Measurements from ENCODE around the gene SMC2.

GRCh38 chr9:104069288-104069687 lies 24.8 kb upstream of the SMC2 start:
- TF ChIP-seq CTCF (conservative IDR thresholded peaks at IDR 0.05 in 1 of 2, IDR thresholded peaks at IDR 0.05 in 1 of 2; ENCODE audit: extremely low read depth in 1 of 2, insufficient read depth in 1 of 2, low read depth in 1 of 2, low read length in 2 of 2) (no peak), EZH2 (IDR thresholded peaks at IDR 0.05; ENCODE audit: borderline replicate concordance, low read length) (no peak)
